DOHH2 (cell line): ENCODE measurements around the gene MRPS34.

ENCODE experiments used
- H3F3A ChIP-seq: fragments of 200-600 bp; sonication (generic), shearing (Covaris generic); 2 replicates; pipeline ENCODE4 v1.6.0; 2016; ENCODE audit warnings: antibody characterized with exemption, mild to moderate bottlenecking; ENCODE audit not compliant: control insufficient read depth, insufficient read depth
- H3K27ac ChIP-seq: fragments of 200-600 bp; sonication (generic); 2 replicates; pipeline ENCODE4 v1.5.1; 2014; ENCODE audit warnings: low read depth, mild to moderate bottlenecking, low read length, moderate library complexity
- H3K27me3 ChIP-seq: fragments of 200-600 bp; sonication (generic); 2 replicates; pipeline ENCODE4 v1.6.1; 2014; ENCODE audit warnings: mild to moderate bottlenecking, low read length, mixed read lengths; ENCODE audit not compliant: control insufficient read depth
- H3K36me3 ChIP-seq: fragments of 200-600 bp; sonication (generic); 2 replicates; pipeline ENCODE4 v1.6.1; 2014; ENCODE audit warnings: mild to moderate bottlenecking, low read length, moderate library complexity, mixed read lengths; ENCODE audit not compliant: control insufficient read depth
- H3K4me1 ChIP-seq: fragments of 200-600 bp; sonication (generic); 2 replicates; pipeline ENCODE4 v1.6.1; 2014; ENCODE audit warnings: mild to moderate bottlenecking, low read length, mixed read lengths; ENCODE audit not compliant: control insufficient read depth
- H3K4me2 ChIP-seq: fragments of 200-600 bp; sonication (generic); 2 replicates; pipeline ENCODE4 v1.6.0; 2014; ENCODE audit warnings: mild to moderate bottlenecking, low read length, moderate library complexity
- H3K4me3 ChIP-seq: fragments of 200-600 bp; sonication (generic); 2 replicates; pipeline ENCODE4 v1.5.1; 2014; ENCODE audit warnings: mild to moderate bottlenecking, low read length, mixed read lengths
- H3K79me2 ChIP-seq: fragments of 200-600 bp; sonication (generic); 2 replicates; pipeline ENCODE4 v1.6.1; 2014; ENCODE audit warnings: mild to moderate bottlenecking, low read length, mixed read lengths; ENCODE audit not compliant: control insufficient read depth
- H3K9me2 ChIP-seq: fragments of 200-600 bp; sonication (generic); replicated peaks from 2 replicates; pipeline ENCODE4 v1.6.1; 2014; ENCODE audit warnings: mild to moderate bottlenecking, low read length, mixed read lengths; ENCODE audit not compliant: control insufficient read depth
- H3K9me3 ChIP-seq: fragments of 200-600 bp; sonication (generic); 2 replicates; pipeline ENCODE4 v1.6.1; 2014; ENCODE audit warnings: antibody characterized with exemption, low read length, mixed read lengths; ENCODE audit not compliant: control insufficient read depth, insufficient read depth
- H4K20me1 ChIP-seq: fragments of 200-600 bp; sonication (generic); 2 replicates; pipeline ENCODE4 v1.6.0; 2014; ENCODE audit warnings: low read depth, mild to moderate bottlenecking, antibody characterized with exemption, low read length, moderate library complexity; ENCODE audit not compliant: control insufficient read depth, insufficient read depth
- EZH2phosphoT487 ChIP-seq: fragments of 200-600 bp; sonication (generic); IDR thresholded peaks from 2 replicates; pipeline ENCODE4 v1.6.1; 2017; ENCODE audit warnings: borderline replicate concordance, mild to moderate bottlenecking, antibody characterized with exemption, low read length, moderate library complexity, mixed read lengths
- TF ChIP-seq, protein P1 (sequence below): fragments of 200-600 bp; sonication (generic); IDR thresholded peaks from one replicate; pipeline ENCODE4 v1.5.1; 2014; ENCODE audit warnings: antibody characterized with exemption, mild to moderate bottlenecking, low read depth, low read length; ENCODE audit not compliant: poor library complexity, severe bottlenecking

The MRPS34 gene

DNA sequence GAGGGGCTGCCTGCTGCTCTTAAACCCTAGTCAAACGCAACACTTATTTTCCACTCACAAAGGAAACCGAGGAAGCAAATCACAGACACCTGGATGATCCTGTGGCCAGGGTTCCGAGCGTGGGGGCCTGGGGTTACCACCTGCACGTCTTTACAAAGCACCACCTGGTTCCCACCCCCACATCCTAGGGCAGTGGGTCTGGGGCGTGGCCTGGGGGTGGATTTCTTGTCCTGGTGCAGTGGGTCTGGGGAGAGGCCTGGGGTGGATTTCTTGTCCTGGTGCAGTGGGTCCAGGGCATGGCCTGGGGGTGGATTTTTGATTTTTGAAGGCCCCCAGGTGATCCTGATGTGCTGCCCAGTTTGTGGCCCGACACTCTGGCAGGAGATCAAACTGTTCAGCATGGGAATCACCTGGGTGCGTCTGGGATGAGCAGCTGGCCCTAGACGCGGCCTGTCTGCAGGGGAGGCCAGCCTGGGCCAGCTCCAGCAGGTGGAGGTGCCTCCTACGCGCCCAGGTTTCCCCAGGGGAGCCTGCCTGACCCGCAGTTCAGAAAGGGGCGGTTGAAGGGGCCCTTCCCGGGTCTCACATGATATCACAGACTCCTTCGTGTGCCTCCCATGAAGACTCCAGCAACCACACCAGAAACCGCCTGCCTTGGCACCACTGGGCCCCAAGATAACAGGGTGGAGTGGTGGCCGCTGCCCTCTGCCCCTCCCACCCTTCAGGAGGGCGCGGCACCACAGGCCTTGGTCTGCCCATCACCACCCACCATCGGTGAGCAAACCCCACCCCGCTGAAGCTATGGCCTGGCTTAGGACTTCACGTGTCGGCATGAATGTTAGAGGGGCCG, 47.4 kb upstream of the MRPS34 start:
- Histone ChIP-seq H3K27ac (no peak overlapping the region), H3K9me2 (no peaks in the 10 kb centered on the region), H3K4me2 (no peak overlapping the region), H3K4me1 (peaks cover 1% of the 10 kb centered on the region), H3K27me3 (no peaks in the 10 kb centered on the region), H3K9me3 (no peaks in the 10 kb centered on the region), H4K20me1 (no peaks in the 10 kb centered on the region), H3K79me2 (no peaks in the 10 kb centered on the region; the same call in 1 of the 2 replicates), H3K36me3 (no peaks in the 10 kb centered on the region), H3K4me3 (no peak overlapping the region), H3F3A (0 out of 2 replicates have a peak, but pooled peaks cover 5% of the 10 kb centered on the region)
- no peak for TF ChIP-seq EZH2phosphoT487
- TF ChIP-seq, protein P1, sequence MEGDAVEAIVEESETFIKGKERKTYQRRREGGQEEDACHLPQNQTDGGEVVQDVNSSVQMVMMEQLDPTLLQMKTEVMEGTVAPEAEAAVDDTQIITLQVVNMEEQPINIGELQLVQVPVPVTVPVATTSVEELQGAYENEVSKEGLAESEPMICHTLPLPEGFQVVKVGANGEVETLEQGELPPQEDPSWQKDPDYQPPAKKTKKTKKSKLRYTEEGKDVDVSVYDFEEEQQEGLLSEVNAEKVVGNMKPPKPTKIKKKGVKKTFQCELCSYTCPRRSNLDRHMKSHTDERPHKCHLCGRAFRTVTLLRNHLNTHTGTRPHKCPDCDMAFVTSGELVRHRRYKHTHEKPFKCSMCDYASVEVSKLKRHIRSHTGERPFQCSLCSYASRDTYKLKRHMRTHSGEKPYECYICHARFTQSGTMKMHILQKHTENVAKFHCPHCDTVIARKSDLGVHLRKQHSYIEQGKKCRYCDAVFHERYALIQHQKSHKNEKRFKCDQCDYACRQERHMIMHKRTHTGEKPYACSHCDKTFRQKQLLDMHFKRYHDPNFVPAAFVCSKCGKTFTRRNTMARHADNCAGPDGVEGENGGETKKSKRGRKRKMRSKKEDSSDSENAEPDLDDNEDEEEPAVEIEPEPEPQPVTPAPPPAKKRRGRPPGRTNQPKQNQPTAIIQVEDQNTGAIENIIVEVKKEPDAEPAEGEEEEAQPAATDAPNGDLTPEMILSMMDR, result no peak

DNA sequence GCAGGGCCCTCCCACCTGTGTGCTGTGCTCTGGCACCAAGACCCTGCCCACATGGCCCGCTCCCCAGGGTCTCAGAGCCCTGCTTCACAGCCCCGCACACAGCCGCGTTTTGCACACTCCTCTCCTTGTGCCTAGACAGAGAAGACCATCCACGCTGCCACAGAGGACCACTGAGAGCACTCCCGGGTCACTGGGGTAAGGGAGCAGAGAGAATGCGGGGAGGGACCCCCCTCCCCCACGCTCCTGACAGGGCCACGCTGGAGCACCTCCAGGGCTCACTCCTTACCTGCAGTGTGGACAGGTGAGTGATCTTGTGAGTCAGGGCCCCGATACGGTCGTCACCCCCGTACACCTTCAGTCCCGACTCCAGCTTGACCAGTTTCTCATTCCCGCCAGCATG, 46.7 kb upstream of the MRPS34 start:
- Histone ChIP-seq H3K4me1 (no peaks in the 10 kb centered on the region), H3K9me2 (no peaks in the 10 kb centered on the region), H4K20me1 (no peaks in the 10 kb centered on the region), H3K4me3 (no peak overlapping the region), H3K27me3 (no peaks in the 10 kb centered on the region), H3F3A (0 out of 2 replicates have a peak, but pooled peaks cover 5% of the 10 kb centered on the region), H3K4me2 (no peak overlapping the region), H3K27ac (no peak overlapping the region), H3K79me2 (no peaks in the 10 kb centered on the region), H3K9me3 (no peaks in the 10 kb centered on the region), H3K36me3 (no peaks in the 10 kb centered on the region)
- TF ChIP-seq, protein P1, result no peak
- no peak for TF ChIP-seq EZH2phosphoT487

DNA sequence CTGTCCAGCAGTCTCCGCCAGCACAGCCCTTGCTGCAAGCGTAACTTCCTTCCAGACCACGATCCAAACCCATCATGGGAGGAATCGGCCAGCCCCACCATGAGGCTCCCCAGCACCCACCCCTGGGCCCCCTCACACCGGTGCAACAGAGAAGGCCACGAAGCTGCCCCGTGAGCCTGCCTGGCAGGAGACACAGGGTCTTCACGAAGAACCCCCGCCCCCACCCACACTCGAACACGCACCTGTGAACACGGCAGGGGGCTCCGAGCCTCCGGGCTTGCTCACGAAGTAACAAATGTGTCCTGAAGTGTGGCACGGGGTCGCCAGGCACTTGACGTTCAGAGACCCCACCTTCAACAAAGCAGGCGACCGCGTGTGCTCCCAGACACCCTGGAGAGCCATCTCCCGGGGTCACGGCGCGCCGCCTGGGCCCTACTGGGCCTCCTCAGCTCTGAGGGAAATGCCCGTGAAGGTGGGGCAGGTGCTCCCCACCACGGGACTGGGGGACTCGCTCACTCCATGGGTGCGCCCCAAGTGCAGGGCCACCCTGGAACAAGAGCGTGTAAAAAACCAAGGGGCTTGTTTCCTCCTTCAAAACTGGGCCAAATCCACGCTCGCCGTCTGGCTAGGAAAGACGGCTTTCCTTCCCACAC, 46.1 kb upstream of the MRPS34 start:
- Histone ChIP-seq H3F3A (0 out of 2 replicates have a peak, but pooled peaks cover under 1% of the 10 kb centered on the region), H3K4me2 (no peak overlapping the region), H3K4me3 (no peak overlapping the region), H3K9me3 (no peaks in the 10 kb centered on the region), H3K4me1 (no peaks in the 10 kb centered on the region), H3K9me2 (no peaks in the 10 kb centered on the region), H3K36me3 (no peaks in the 10 kb centered on the region), H3K27me3 (no peaks in the 10 kb centered on the region), H3K79me2 (no peaks in the 10 kb centered on the region), H3K27ac (no peak overlapping the region), H4K20me1 (no peaks in the 10 kb centered on the region)
- TF ChIP-seq EZH2phosphoT487, result no peak
- TF ChIP-seq, protein P1, result no peak
